Endometrial microvascular endothelial cells (primary cell): ENCODE measurements around the gene FAM229B. TPM values are rescaled to one million over a fixed set of nuclear protein-coding genes. Genes with fewer than 3 reads are reported as not detected.
"Not testable (repeated sequence)": the region's sequence is repeated elsewhere in the genome, so short reads cannot be mapped to it uniquely, and the experiment has no call there.

Source experiments
- in situ Hi-C: cut with HindIII; loops from 2 replicates; pipeline ENCODE4 v1.10.0; 2017; ENCODE audit warnings: low sequenced_read_pairs, low pct_unique_long_range_greater_than_20kb; ENCODE audit errors: inconsistent ontology term
- total RNA-seq: library from RNA; depleted of rRNA; stranded (reverse); fragments of >200 nt; gene quantifications from one replicate; pipeline ENCODE4 v1.2.3, GENCODE V29; 2015; ENCODE audit errors: inconsistent ontology term

The FAM229B gene
- total RNA-seq, 1 donor from 2014 or later: 13.7 TPM

GRCh38 chr6:112058243-112059032, 29.0 kb upstream of the FAM229B start:
- in situ Hi-C loops: no loop called here

- in situ Hi-C loops: no loop called here
Measured at GRCh38 chr6:112061605-112062004, 25.8 kb upstream of the FAM229B start.

- in situ Hi-C loops: no loop called here
Measured at GRCh38 chr6:112062966-112063365, 24.4 kb upstream of the FAM229B start.

- in situ Hi-C loops: no loop called here
Measured at GRCh38 chr6:112065426-112065986, 21.9 kb upstream of the FAM229B start.

GRCh38 chr6:112066606-112067005, 20.8 kb upstream of the FAM229B start:
- in situ Hi-C loops: no loop called here

- in situ Hi-C loops: no loop called here
Measured at GRCh38 chr6:112081569-112081968, 5.8 kb upstream of the FAM229B start.

GRCh38 chr6:112085286-112086065, 1.9 kb upstream of the FAM229B start:
- in situ Hi-C loops: no loop called here

- in situ Hi-C loops: no loop called here
Measured at GRCh38 chr6:112086744-112087135, 651 bp upstream of the FAM229B start.

- in situ Hi-C loops: no loop called here
Measured at GRCh38 chr6:112087916-112088315, 525 bp downstream of the FAM229B start.

GRCh38 chr6:112096901-112097300, 9.5 kb downstream of the FAM229B start:
- in situ Hi-C loops: no loop called here

GRCh38 chr6:112100561-112100960, 13.2 kb downstream of the FAM229B start:
- in situ Hi-C loops: no loop called here

- in situ Hi-C loops: not testable (repeated sequence)
Measured at GRCh38 chr6:112106026-112106425, 18.6 kb downstream of the FAM229B start.

GRCh38 chr6:112106562-112106961, 19.2 kb downstream of the FAM229B start:
- in situ Hi-C loops: no loop called here

GRCh38 chr6:112109262-112109661, 21.9 kb downstream of the FAM229B start:
- in situ Hi-C loops: no loop called here

- in situ Hi-C loops: no loop called here
Measured at GRCh38 chr6:112113431-112113830, 26.0 kb downstream of the FAM229B start.

- in situ Hi-C loops: no loop called here
Measured at GRCh38 chr6:112113918-112114317, 26.5 kb downstream of the FAM229B start.

- in situ Hi-C loops: no loop called here
Measured at GRCh38 chr6:112114577-112115223, 27.3 kb downstream of the FAM229B start.

- in situ Hi-C loops: no loop called here
Measured at GRCh38 chr6:112116221-112116620, 28.8 kb downstream of the FAM229B start.

GRCh38 chr6:112117554-112117953, 30.2 kb downstream of the FAM229B start:
- in situ Hi-C loops: no loop called here
